Erythroblast (primary cell): Measurements from ENCODE around the gene COL19A1.

Source experiments
- GATA1 ChIP-seq: IDR thresholded peaks from 2 replicates; pipeline ENCODE4 v1.6.1; 2011; ENCODE audit warnings: low read depth, mild to moderate bottlenecking, control low read depth, low read length, moderate library complexity
- POLR2A ChIP-seq: IDR thresholded peaks from 2 replicates; pipeline ENCODE4 v1.6.1; 2011; ENCODE audit warnings: mild to moderate bottlenecking, low read length

DNA sequence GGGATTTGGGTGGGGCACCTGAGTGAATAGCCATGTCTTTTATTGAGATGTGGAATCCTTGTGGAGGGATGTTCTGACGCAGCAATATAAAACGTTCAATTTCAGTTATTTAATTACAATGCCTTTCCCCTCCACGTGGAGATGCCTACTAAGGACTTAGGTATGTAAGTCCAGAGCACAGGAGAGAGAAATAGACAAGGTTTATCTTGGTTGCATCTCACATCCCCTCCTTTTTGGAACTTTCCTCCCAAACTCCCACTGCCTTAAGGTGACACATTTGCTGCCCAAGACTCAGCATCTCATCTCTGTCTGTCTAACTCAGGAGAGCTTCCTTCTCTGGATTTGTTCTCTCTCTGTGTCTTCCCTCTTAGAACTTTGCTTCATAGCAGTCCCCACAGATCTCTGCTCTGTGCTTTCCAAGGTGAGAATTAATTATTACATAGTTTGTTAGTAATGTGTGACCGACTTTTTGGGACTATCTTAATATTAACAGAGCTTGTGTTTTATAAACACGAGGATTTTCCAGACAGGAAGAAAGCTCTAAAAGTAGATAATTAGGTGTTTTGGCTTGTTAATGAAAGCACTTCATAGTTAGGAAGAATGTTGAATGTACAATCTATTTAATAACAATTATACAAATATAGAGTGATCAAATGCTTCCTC lies 52.6 kb downstream of the COL19A1 start:
- TF ChIP-seq POLR2A = no peak
- no peak for TF ChIP-seq GATA1
